HG03045 (cell line): Measurements from ENCODE around the gene CARMIL1.

Experiments
- ATAC-seq: cut with Tn5 transposase; IDR thresholded peaks from one replicate; pipeline ENCODE4 v1.9.1; 2021; ENCODE audit warnings: mild to moderate bottlenecking, moderate library complexity; ENCODE audit not compliant: unreplicated experiment

CARMIL1 gene

DNA sequence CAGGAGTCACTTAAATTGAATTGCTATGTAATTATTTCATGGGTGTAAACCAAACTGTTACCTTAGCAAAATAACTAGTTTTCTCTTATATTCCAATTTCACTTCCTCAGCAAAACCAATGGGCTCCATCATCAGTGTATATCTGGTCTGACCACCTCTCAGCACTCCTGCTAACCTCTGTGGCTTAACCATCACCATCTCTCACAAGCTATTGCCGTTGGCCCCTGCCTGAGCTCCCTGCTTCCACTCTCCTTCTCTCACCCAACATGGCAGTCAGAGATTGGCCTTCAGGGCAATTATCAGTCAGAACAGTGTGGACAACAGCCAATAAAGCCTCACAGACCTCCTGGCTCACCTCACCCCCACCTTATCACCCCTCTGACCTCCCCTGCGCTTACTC, 124.0 kb downstream of the CARMIL1 start:
- ATAC-seq, result no peak

DNA sequence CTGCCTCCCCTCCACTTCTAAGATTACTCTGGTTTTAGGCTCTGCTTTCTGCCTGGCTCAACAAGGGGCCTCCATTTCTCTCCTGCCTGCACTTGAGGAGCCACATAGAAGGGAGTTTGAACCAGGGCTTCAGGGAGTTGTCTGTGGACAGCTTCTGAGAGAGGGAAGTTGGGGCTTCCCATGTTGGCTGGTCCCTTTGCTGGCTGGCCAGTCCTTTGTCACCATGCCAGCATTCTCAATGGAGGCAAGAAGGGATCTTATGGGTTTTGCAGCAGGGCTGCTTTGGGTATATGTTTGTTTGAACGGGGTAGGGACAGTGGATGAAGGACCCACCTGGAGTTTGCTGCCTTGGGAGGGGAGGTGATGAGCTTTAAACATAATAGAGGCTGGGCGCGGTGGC, 124.9 kb downstream of the CARMIL1 start:
- ATAC-seq, result no peak

DNA sequence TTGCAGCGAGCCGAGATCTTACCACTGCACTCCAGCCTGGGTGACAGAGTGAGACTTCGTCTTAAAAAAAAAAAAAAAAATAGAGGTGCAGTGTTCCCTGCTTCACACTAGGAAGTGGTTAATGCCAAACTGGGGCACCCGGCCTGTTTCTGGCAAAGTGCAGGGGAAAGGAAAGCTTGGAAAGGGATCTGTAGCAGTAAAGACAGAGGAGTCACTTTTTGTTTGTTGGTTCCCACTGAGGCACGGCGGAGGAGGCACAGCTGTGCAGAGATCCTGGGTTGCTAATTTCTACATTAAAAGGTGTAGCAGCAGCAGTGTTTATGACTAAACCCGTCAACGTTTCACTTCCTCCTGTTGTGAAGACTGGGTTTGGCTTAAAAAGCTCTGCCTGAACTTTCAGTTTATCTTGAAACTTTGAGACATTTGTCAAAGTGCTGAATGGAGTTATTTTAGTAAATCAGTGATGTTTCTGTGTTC, 125.6 kb downstream of the CARMIL1 start:
- peak; percentile 92 for ATAC-seq

DNA sequence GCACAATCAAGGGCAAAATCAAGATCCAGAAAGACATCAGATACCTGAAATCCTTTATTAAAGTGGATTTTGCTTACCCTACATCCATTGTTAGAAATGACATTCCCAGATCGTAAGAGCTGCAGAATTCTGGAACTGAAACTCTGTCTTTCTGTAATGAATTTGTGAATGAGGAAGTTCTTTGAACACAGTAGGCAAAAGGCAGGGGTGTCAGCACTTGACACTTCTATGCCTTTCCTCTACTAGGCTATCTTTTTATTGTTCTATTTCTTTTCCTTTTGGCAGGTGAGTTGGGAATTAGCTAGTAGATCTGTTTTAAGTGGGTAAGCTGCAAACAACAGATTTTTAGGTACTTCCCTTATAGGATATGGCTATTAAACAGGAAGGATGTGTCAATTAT, 126.3 kb downstream of the CARMIL1 start:
- no peak for ATAC-seq

DNA sequence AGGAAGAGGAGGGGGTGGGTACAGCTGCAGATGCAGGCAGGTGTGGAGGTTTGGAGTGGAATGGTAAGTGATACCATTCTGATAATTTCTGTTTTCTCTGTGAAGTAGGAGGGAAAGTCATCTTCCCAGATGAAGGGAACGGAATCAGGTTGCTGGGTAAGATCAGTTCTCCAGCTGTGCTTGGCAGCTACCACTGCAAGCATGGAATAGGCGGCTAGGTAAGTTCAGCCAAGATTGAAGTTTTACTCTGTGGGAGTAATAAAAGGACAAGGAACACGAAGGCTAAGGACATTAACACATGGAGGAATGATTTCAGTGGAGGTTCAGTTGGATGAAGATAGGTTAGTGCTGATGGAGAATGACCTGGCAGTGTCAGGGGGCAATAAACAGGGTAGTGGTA, 128.3 kb downstream of the CARMIL1 start:
- no peak for ATAC-seq

DNA sequence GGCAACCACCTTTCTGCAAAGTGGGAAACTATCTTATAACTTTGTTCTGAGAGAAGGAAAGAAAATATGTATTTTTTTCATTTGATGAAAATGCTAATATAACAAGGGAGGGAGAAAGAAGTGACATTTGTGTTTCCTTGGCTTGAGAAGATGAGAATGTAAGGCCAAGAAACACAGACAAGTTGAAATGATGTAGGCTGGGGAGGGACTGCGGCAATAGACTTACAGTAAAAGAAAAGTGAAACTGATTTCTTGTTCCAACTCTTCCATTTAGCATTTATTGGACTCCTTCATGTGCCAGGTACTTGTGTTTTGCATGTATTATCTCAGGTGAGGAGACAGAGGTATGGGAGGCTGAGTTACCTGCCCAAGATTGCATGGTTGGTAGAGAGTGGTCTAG, 130.9 kb downstream of the CARMIL1 start:
- no peak for ATAC-seq

DNA sequence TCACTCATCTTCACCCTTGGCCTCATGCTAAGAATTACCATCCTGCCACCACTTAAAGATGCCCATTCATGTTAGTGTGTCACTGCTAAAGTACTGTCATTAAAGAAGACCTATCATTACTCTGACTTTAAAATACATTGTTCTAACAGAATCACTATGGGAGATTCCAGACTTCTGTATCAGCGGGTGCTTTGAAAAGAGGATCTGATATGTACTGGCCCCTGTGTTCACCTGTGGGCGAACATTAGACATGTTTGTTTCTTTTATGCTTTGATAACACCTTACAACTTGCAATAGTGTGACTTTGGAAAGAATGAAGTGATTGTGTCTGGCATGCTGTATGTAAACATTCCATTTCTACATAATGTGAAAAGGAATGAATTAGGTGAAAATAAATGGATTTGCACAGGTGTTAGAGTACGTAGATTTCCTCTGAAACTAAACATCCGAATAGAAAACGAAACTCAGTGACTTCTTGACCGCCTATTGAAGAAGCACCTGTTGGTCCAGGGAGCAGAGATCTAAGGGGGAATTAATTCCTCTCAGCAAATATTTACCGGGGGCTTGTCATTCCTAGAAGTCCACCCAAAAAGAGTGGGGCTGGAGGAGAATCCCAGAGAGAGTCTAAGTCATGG, 132.3 kb downstream of the CARMIL1 start:
- no peak for ATAC-seq

DNA sequence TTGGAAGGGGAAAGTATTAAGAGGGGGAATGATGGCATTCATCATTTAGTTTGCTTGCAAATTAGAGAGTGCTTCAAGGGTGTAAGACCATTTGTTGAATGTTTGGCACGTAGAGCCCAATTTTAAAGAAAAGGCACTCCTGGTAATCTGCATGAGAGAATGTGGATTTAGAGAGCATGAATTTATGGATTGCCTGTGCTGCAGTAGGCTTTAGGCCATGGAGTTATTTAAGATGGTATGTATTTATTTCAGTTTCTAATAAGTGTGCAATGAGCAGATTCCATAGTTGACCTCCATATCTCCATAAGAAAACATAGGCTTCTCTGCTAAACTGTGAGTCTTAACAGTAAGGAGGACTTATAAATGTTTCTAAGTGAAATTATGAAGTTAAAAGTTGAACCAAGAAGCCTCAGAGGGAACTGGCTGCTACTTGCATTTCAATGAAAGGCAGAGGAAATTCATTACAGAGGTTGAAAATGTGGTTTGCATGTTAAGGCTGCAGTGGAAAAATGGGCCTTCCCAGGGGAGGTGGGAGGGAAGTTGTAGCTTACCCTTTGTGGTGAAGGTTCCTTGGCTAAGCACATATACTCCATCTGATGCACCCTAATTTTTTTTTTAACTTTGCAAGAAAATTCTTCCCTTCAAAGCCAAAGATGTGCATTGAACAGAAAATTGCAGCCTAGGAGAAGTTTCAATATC, 134.2 kb downstream of the CARMIL1 start:
- ATAC-seq, result no peak

DNA sequence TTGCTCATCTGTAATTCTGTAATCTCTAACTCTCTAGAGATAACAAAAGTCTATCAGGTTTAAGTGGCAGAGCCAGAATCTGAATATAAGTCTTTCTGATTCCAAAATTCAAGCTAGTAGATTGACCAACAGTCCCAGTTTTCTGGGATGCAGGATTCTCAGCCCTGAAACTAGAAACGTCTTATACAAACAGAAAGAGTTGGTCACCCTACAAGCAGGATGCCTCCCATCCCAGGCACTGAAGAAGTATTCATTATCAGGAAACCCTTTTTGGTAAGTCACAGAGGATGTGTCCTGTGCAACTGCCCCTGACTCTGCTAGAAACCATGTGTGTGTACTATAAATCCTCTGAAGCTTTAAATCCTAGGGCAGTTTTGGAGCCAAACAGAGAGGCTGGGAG, 135.0 kb downstream of the CARMIL1 start:
- no peak for ATAC-seq

DNA sequence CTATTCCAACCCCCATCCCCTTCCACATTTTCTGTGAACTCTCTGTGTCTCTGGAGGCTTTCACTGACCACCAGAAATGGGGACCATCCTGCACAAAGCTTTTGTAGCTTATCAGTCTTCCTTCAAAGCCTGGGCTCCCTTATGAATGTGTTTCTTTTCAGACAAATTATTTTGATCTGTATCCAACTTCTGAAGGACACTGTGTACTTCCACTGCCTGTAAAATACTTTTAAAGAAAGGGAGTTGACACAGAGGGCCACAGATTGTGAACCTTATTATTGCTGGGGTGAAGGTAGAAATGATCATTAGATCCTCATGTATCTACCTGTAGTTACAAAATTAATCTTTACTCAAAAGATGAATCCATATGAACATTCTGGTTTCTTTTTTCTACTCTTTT, 135.6 kb downstream of the CARMIL1 start:
- no peak for ATAC-seq

DNA sequence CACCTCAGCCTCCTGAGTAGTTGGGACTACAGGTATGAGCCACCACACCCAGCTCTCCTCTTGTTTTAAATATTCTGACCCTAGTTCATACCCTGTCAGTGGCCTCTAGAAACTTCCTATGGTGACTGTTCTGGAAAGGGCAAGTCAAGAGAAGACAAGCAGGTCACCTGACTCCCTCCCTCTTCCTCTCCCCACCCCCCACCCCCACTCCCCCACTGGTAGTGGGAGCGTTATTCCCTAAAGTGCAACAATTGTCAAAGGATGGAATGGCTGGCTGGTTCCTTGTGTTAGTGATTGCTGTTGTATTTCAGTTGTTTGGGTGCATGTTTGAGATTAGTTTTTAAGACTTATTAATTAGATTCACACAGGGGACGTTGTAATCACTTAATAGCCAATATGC, 136.1 kb downstream of the CARMIL1 start:
- no peak for ATAC-seq

DNA sequence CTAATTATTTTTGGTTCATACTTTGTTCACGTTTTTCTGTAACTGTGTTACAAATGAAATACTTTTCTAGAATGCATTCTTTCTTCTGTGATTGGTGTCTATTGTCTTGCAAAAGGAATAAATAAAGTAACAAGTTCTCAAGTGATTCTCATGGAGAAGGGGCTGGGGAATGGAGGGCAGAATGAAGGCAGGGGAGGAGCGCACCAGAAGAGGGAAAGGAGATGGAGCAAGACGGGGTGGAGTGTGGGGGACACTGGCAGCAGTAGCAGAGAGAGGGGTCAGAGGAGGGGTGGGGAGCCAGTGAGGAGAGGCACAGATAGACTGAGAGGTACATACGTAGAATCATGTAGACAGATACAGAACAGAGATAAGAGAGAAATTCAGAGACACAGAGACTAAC, 136.5 kb downstream of the CARMIL1 start:
- ATAC-seq, result no peak

DNA sequence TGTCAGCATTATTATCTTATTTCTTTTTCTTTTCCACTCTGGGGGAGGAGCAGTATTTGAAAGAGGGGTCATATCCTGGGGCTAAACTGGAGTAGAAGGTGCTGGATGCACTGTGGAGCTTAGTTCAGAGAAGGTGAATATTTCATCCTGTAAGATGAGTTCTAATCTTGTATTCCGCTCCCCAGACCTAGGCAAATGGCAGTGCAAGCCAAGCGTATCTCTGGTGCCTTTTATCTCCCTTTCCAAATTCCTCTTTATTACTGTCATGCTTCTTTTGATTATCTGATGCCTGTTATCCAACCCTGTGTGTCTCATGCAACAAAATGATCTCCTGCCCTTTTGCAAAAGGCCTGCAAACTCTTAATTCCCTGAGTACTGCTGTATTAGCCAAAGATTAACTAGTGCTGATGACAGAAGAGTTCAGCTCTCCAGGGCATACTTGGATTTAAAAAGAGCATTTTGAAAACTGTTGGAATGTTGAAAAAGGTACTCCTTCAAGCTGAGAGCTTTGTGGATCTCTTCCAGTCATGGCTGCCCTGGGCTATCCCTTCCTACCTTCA, 138.0 kb downstream of the CARMIL1 start:
- ATAC-seq, result no peak

DNA sequence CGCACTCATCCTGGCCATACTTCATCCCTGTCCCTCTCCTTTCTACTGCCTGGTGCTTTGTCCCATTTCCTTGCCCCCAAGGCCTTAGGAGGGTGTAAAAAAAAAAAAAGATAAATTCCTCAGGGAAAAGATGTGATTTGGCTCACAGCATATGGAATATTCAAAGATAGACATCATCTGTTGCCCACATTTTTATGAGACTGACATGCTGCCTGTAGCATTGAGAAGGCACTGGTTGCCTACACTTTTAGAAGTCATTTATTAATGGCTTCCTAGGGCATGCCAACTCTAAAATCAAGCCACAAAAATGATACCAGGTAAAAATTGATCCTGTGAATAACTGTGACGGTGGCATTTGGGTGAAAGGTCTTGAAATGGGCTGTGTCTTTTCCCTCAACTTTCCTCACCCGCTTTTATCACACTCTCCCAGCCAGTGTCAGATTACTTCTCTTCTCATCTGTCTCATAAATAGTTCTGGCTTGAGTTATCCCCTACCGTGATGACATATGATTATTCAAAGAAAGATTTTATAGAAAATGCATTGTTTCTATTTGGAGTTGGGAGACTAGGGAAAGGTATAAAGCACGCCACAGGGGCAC, 139.4 kb downstream of the CARMIL1 start:
- ATAC-seq, result no peak

DNA sequence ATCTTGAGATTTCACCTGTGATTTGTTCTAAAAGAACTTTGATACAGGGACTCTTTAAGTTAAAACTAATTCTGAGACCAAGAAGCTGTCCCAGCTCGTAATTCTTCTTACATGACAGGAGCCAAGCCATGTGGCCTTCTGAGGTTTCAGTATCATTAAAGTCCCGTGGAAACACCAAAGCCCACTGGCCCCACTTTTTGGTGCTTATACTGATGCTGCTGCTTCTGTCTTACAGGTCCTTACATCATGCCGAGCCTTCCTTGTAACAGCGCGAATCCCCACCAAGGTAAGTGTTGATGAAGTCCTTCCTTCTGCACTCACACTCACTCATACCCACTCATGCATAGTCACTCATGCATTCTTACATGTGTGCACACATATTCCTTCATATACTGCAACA, 140.7 kb downstream of the CARMIL1 start:
- ATAC-seq, result no peak

DNA sequence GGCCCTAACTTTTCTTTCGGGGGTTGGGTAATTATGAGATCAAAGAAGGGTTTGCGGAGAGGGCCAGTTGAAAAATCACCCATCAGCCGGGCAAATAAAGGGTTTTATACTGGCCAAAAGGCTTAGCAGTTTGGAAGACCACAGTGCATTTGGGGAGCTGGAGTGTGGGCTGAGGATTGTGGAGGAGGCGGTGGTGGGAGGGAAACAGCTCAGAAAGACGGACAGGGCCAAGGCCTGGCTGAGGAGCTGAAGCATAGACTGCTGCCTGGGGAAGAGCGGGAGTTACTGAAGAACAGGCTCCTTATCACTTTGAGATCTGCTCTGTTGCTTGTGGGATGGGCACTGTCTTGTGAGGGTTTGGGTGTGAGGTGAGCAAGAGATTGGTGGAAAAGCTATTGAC, 144.2 kb downstream of the CARMIL1 start:
- no peak for ATAC-seq

DNA sequence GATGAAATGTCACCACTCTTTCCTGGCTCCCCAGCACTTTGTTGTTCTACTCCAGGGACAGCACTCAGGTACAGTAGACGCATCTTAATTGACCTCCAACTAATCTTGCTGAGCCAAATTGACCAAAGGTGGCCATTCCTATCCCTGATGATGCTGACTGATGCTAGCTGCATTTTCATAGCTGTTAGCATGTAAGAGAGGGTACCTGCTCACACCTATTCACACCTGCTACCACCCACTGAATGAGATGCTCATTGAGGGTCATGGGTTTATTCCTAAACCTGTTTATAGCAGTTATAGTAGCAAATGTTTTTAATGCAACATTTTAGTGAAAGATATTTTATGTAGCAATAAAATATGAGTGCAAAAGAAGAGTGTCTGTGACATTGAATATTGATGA, 145.1 kb downstream of the CARMIL1 start:
- ATAC-seq, result no peak

DNA sequence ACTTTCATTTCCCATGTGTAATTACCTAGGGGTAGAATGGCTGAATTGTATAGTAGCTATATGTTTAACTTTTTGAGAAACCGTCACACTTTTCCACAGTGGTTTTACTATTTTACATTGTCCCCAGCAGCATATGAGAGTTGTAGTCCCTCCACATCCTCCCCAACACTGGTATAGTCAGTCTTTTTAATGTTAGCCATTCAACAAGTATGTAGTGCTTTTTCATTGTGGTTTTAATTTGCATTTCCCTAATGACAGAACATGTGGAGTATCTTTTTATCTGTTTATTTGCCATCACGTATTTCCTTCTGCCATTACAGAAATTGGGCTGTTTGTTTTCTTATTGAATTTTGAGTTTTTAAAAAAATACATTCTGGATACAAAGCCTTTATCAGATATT, 148.4 kb downstream of the CARMIL1 start:
- ATAC-seq, result no peak

DNA sequence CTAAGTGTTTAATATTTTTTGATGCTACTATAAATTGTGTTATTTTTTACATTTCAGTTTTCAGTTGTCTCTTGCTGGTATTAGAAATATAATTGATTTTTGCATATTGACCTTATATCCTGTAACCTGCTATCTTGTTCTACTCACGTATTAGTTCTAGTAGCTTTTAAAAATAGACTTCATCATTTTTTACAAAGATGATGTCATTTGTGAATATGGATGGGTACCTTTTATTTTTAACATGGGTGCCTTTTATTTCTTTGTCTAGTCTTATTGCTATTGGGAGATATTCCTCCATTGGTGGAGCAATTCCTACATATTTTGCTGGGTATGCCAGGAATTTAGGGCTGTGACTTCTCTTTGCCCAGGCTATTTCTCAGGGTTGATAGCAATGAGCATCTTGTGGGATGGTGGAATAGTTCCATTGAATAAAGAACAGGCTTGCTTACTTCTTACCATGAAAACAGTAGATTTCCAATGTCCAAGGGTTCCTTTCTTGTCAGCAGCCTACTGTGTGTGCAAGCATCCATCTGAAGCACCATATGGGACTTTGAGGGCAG, 149.7 kb downstream of the CARMIL1 start:
- ATAC-seq, result no peak

DNA sequence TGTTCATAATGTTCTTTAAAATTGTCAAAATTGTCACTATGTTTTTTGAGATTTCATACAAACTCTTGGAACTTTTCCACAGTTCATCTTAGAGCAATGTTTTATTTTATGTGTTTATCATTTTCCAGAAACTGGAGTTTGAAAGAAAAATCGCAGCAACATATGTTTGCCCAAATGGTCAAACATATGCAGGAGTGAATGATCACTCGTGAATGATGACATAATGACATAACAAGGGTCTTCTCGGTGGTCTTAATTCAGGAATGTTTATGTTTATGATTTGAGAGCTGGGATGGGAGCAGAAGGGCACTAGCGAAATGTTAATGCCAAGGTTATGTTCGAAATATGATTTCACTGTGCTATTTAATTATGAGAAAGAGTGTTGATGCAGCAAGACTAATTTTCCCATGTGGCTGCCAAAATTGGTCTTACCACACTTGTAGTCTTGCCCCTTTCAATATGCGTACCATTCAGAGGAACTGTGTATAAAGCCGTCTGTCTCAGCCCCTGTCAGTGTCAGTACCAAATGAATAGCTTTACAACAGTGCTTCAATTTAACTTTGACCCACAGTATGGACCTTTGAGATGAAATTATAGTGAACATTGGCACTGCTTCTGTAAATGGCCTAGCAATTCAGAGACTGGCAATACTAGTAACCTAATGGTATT, 152.3 kb downstream of the CARMIL1 start:
- no peak for ATAC-seq

DNA sequence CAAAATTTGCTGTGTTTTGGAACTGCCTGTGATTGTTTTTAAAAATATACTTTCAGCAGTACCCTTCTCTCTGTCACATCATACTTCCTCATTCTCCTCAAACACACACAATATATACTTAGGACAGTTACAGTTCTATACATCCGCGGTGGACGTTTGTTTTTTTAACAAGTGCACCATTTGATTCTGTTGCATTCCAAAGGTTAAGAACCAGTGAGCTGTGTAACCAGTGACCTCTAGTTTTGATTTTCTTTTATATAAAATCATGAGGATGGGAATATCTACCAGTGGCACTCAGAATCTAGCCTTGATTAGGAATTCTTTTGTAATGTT, 152.8 kb downstream of the CARMIL1 start:
- no peak for ATAC-seq
